ENCODE results near the gene USP5.
"Not testable (repeated sequence)": the region's sequence is repeated elsewhere in the genome, so short reads cannot be mapped to it uniquely, and the experiment has no call there.

The USP5 gene

GRCh38 chr12:6866163-6866919, 14.4 kb downstream of the USP5 start:
- DNase-seq (ENCODE audit: low spot score): no peak

DNA sequence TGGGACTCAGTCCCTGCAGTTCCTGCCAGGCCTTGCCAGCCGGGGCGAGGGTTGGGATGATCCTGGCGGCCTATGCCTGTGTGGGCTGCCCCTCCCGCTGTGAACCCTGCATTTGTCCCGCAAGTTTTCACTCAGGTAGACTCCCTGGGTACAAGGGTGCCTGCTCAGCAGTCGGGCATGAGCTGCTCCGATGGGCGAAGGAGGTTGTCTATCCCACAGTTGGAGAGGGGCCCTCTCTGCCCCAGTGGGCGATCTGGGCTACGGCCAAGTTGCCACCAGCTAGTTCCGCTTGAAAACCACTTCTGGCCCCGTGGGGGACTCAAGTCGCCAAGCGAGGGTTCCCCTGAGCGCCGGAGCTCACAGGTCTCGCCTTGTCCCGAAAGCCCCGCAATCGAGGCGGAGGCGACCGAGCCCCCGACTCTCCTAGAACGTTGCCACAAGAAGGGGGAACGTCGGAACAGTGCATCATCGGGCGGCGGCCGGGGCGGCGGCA, 15.0 kb downstream of the USP5 start:
- no peak for DNase-seq (ENCODE audit: low spot score)

GRCh38 chr12:6867413-6868210, 15.7 kb downstream of the USP5 start, which contains the start of gene TPI1:
Gene TPI1 (plus strand): TSS chr12:6867531. CDS start chr12:6867567, 36 bp downstream.
- peak; percentile 80 for DNase-seq (ENCODE audit: low spot score)

DNA sequence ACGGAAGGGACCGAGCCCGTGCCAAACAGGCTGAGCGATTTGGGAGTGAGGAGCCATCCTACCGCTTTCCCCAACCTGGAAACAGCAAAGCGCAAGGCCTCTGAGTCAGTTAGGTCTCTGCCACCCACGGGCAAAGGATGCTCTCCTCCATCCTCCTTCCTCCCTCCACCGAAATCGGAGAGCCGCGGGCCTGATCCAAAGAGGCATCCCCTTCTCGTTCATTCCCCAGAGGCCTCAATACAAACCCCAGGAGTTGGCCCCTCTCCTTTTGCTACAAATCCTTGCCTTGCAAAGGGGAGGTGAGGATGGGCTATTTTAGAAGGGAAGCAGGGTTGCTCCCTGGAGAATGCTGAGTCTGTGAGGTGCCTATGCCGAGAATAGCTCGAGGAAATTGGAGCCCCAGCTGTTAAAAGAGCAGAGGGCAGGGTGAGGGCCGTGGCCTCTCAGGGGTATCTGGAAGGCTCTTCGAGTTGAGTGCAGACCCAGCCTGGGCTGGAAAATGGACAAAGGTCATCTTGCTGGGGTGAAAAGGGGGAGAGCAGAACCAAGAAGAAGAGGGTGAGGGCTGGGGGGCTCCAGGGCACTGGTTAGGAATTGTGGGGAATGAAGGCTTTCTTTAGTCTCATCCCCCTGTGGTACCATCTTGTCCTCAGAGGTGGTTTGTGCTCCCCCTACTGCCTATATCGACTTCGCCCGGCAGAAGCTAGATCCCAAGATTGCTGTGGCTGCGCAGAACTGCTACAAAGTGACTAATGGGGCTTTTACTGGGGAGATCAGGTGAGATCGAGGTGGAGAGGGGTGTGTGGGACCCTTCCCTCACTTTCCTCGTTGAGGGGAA, 16.5 kb downstream of the USP5 start:
- peak; percentile 30 for DNase-seq (ENCODE audit: low spot score)

- peak; percentile 53 for DNase-seq (ENCODE audit: low spot score)
Measured at GRCh38 chr12:6869049-6870021, 17.4 kb downstream of the USP5 start.

DNA sequence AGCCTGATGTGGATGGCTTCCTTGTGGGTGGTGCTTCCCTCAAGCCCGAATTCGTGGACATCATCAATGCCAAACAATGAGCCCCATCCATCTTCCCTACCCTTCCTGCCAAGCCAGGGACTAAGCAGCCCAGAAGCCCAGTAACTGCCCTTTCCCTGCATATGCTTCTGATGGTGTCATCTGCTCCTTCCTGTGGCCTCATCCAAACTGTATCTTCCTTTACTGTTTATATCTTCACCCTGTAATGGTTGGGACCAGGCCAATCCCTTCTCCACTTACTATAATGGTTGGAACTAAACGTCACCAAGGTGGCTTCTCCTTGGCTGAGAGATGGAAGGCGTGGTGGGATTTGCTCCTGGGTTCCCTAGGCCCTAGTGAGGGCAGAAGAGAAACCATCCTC, 18.4 kb downstream of the USP5 start:
- not testable (repeated sequence) for DNase-seq (ENCODE audit: low spot score)

- no peak for DNase-seq (ENCODE audit: low spot score)
Measured at GRCh38 chr12:6871052-6871957, 19.4 kb downstream of the USP5 start.

- peak; percentile 87 for DNase-seq (ENCODE audit: low spot score)
Measured at GRCh38 chr12:6872073-6873048, 20.4 kb downstream of the USP5 start.

GRCh38 chr12:6873094-6874014, 21.4 kb downstream of the USP5 start, which contains the start of gene SPSB2:
Gene SPSB2 (minus strand): TSS chr12:6873303. CDS start chr12:6872901, 402 bp downstream.
- DNase-seq (ENCODE audit: low spot score): peak; percentile 94

GRCh38 chr12:6874015-6874368, 22.0 kb downstream of the USP5 start:
- not testable (repeated sequence) for DNase-seq (ENCODE audit: low spot score)

DNA sequence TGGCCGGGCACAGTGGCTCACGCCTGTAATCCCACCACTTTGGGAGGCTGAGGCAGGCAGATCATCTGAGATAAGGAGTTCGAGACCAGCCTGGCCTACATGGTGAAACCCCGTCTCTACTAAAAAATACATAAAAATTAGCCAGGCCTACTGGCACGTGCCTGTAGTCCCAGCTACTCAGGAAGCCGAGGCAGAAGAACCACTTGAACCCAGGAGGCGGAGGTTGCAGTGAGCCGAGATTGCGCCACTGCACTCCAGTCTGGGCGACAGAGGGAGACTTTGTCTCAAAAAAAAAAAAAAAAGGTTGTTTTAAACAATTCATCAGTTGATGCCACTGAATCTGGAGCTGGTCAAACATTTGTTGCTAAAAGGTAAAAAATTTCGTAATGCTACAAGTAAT, 27.9 kb downstream of the USP5 start:
- DNase-seq (ENCODE audit: low spot score): not testable (repeated sequence)

DNA sequence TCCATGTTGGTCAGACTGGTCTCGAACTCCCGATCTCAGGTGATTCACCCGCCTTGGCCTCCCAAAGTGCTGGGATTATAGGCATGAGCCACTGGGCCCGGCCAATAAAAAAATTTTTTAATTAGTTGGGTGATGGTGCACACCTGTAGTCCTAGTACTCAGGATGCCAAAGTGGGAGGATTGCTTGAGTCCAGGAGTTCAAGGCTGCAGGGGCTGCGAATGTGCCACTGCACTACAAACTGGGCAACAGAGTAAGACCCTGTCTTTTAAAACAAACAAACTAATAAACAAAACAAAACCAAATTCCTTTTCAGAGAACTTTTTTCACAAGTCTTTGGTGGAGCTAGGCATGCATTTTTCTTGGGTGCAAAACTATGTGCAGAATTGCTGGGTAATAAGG, 31.3 kb downstream of the USP5 start:
- DNase-seq (ENCODE audit: low spot score): no peak

GRCh38 chr12:6883683-6884082, 31.7 kb downstream of the USP5 start:
- no peak for DNase-seq (ENCODE audit: low spot score)

- DNase-seq (ENCODE audit: low spot score): no peak
Measured at GRCh38 chr12:6884539-6884938, 32.6 kb downstream of the USP5 start.

- DNase-seq (ENCODE audit: low spot score): not testable (repeated sequence)
Measured at GRCh38 chr12:6886206-6886999, 34.5 kb downstream of the USP5 start.

- no peak for DNase-seq (ENCODE audit: low spot score)
Measured at GRCh38 chr12:6887460-6887859, 35.5 kb downstream of the USP5 start.

GRCh38 chr12:6888360-6888759, 36.4 kb downstream of the USP5 start:
- DNase-seq (ENCODE audit: low spot score): no peak
